H1 (cell line): ENCODE measurements around the gene KIFC1. TPM values are rescaled to one million over a fixed set of nuclear protein-coding genes. Genes with fewer than 3 reads are reported as not detected.
A peak's percentile ranks its signal among the peaks of the same experiment; 100 is the strongest.

Source experiments
- POLR2AphosphoS5 ChIP-seq: IDR thresholded peaks from 2 replicates; pipeline ENCODE4 v1.6.1; 2011; ENCODE audit warnings: low read depth, low read length
- polyA plus RNA-seq, 7 experiments: library from polyadenylated mRNA; depleted of rRNA in 3 of 7; stranded (reverse) in 5 of 7; unstranded in 2 of 7; fragments of >200 nt in 5 of 7; fragments of 200-250 nt in 2 of 7; gene quantifications; 1 replicate in 5 of 7; 2 replicates in 1 of 7; 4 replicates in 1 of 7; pipeline versions ENCODE4 v1.2.1 to v1.2.3, GENCODE V29; 2011 to 2013; ENCODE audit warnings: missing spikeins in 2 of 7, mixed read lengths in 2 of 7
- total RNA-seq: library from RNA; stranded (reverse); fragmentation: NEBNext Ultra II Directional; extraction: Animal tissue kit (Norgen Biotek cat#: 25700); gene quantifications from 2 replicates; pipeline ENCODE4 v1.2.1, GENCODE V29; 2021
- TF ChIP-seq, protein P1 (sequence below): fragments of 300-600 bp; sonication (generic); IDR thresholded peaks from 2 replicates; pipeline ENCODE4 v1.7.1; 2012; ENCODE audit warnings: low read length, moderate library complexity, mild to moderate bottlenecking, inconsistent platforms; ENCODE audit not compliant: insufficient replicate concordance

The KIFC1 gene
- total and polyA plus RNA-seq, 2 of the 8 experiments (the other 6 are each of a cell fraction or from before 2014, with no cell fraction given) = 46.6 to 64.3 TPM

DNA sequence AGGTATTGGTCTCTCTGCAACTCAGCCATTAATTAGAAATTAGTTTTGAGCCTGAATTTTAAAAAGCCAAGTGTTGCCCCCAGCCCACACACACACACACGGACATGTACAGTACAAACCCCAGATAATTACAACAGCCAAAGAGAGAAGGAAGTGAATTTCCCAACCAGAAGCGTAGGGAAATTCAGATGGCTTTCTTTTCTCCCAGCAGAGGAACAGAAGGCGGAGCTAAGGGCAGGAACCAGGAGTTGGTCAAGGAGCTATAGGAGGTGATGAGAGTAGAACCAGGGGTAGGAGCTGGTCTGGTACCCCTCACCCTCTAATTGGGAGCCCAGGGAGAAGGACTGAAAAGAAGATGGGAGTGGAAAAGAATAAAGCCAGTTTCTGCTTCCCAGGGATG lies 58.8 kb downstream of the KIFC1 start (continued):
- TF ChIP-seq, protein P1, sequence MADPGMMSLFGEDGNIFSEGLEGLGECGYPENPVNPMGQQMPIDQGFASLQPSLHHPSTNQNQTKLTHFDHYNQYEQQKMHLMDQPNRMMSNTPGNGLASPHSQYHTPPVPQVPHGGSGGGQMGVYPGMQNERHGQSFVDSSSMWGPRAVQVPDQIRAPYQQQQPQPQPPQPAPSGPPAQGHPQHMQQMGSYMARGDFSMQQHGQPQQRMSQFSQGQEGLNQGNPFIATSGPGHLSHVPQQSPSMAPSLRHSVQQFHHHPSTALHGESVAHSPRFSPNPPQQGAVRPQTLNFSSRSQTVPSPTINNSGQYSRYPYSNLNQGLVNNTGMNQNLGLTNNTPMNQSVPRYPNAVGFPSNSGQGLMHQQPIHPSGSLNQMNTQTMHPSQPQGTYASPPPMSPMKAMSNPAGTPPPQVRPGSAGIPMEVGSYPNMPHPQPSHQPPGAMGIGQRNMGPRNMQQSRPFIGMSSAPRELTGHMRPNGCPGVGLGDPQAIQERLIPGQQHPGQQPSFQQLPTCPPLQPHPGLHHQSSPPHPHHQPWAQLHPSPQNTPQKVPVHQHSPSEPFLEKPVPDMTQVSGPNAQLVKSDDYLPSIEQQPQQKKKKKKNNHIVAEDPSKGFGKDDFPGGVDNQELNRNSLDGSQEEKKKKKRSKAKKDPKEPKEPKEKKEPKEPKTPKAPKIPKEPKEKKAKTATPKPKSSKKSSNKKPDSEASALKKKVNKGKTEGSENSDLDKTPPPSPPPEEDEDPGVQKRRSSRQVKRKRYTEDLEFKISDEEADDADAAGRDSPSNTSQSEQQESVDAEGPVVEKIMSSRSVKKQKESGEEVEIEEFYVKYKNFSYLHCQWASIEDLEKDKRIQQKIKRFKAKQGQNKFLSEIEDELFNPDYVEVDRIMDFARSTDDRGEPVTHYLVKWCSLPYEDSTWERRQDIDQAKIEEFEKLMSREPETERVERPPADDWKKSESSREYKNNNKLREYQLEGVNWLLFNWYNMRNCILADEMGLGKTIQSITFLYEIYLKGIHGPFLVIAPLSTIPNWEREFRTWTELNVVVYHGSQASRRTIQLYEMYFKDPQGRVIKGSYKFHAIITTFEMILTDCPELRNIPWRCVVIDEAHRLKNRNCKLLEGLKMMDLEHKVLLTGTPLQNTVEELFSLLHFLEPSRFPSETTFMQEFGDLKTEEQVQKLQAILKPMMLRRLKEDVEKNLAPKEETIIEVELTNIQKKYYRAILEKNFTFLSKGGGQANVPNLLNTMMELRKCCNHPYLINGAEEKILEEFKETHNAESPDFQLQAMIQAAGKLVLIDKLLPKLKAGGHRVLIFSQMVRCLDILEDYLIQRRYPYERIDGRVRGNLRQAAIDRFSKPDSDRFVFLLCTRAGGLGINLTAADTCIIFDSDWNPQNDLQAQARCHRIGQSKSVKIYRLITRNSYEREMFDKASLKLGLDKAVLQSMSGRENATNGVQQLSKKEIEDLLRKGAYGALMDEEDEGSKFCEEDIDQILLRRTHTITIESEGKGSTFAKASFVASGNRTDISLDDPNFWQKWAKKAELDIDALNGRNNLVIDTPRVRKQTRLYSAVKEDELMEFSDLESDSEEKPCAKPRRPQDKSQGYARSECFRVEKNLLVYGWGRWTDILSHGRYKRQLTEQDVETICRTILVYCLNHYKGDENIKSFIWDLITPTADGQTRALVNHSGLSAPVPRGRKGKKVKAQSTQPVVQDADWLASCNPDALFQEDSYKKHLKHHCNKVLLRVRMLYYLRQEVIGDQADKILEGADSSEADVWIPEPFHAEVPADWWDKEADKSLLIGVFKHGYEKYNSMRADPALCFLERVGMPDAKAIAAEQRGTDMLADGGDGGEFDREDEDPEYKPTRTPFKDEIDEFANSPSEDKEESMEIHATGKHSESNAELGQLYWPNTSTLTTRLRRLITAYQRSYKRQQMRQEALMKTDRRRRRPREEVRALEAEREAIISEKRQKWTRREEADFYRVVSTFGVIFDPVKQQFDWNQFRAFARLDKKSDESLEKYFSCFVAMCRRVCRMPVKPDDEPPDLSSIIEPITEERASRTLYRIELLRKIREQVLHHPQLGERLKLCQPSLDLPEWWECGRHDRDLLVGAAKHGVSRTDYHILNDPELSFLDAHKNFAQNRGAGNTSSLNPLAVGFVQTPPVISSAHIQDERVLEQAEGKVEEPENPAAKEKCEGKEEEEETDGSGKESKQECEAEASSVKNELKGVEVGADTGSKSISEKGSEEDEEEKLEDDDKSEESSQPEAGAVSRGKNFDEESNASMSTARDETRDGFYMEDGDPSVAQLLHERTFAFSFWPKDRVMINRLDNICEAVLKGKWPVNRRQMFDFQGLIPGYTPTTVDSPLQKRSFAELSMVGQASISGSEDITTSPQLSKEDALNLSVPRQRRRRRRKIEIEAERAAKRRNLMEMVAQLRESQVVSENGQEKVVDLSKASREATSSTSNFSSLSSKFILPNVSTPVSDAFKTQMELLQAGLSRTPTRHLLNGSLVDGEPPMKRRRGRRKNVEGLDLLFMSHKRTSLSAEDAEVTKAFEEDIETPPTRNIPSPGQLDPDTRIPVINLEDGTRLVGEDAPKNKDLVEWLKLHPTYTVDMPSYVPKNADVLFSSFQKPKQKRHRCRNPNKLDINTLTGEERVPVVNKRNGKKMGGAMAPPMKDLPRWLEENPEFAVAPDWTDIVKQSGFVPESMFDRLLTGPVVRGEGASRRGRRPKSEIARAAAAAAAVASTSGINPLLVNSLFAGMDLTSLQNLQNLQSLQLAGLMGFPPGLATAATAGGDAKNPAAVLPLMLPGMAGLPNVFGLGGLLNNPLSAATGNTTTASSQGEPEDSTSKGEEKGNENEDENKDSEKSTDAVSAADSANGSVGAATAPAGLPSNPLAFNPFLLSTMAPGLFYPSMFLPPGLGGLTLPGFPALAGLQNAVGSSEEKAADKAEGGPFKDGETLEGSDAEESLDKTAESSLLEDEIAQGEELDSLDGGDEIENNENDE = no peak
- TF ChIP-seq POLR2AphosphoS5 = 0 out of 2 replicates have a peak, but pooled peaks have one; percentile 14
